Mammary epithelial cell (primary cell): ENCODE measurements around the gene CALHM4.

ENCODE experiments used
- CTCF ChIP-seq, 2 donors: IDR thresholded peaks in 1 of 2; conservative IDR thresholded peaks in 1 of 2; 2 replicates each; pipeline ENCODE4 v1.5.1; 2011 to 2012; ENCODE audit warnings: inconsistent platforms in 2 of 2, low read length in 2 of 2, mild to moderate bottlenecking in 2 of 2, control low read depth in 1 of 2, low read depth in 1 of 2; ENCODE audit not compliant: insufficient read depth in 1 of 2; ENCODE audit errors: extremely low read depth in 1 of 2
- EZH2 ChIP-seq: IDR thresholded peaks from 2 replicates; pipeline ENCODE4 v1.6.1; 2012; ENCODE audit warnings: low read length, inconsistent platforms, borderline replicate concordance

GRCh38 chr6:116508527-116508926 lies 45.0 kb upstream of the CALHM4 start:
- TF ChIP-seq CTCF (conservative IDR thresholded peaks at IDR 0.05 in 1 of 2, IDR thresholded peaks at IDR 0.05 in 1 of 2; ENCODE audit: extremely low read depth in 1 of 2, insufficient read depth in 1 of 2, low read depth in 1 of 2, low read length in 2 of 2) (no peak), EZH2 (no peak)
